Urinary bladder (tissue), 4 donors: ENCODE measurements around the gene FAM236B. TPM values are rescaled to one million over a fixed set of nuclear protein-coding genes. Genes with fewer than 3 reads are reported as not detected.
"Not testable (repeated sequence)": the region's sequence is repeated elsewhere in the genome, so short reads cannot be mapped to it uniquely, and the experiment has no call there.

Experiments
- DNase-seq: peaks from one replicate; pipeline ENCODE4 v3.0.0-alpha.2; 2015; ENCODE audit errors: extremely low spot score
- H3K27ac ChIP-seq: one replicate; pipeline ENCODE4 v1.5.1; 2013; ENCODE audit warnings: low read depth, mild to moderate bottlenecking, moderate library complexity
- H3K36me3 ChIP-seq: one replicate; pipeline ENCODE4 v1.6.1; 2013; ENCODE audit warnings: mild to moderate bottlenecking, moderate library complexity; ENCODE audit not compliant: insufficient read depth
- H3K4me1 ChIP-seq: one replicate; pipeline ENCODE4 v1.6.1; 2013; ENCODE audit warnings: mild to moderate bottlenecking, moderate library complexity; ENCODE audit not compliant: insufficient read depth
- H3K4me3 ChIP-seq: one replicate; pipeline ENCODE4 v1.5.1; 2013; ENCODE audit warnings: low read depth, low read length
- WGBS: extraction: QIAGEN DNeasy Blood & Tissue Kit; methylation state at CpG from one replicate; pipeline ENCODE4 v1.1.7; 2013; 5-methylcytosine and 5-hydroxymethylcytosine counted together
- polyA plus RNA-seq: library from polyadenylated mRNA; stranded (reverse); fragments of 200-250 nt; gene quantifications from one replicate; pipeline ENCODE4 v1.2.3, GENCODE V29; 2013
- total RNA-seq: library from RNA; depleted of rRNA; stranded (reverse); fragments of >200 nt; gene quantifications from one replicate; pipeline ENCODE4 v1.2.3, GENCODE V29; 2014
- donor health status: healthy with polysubstance abuse.
- donor health status: healthy.

FAM236B gene
- total RNA-seq: not detected
- not detected for polyA plus RNA-seq

- not testable (repeated sequence) for DNase-seq, H3K36me3 ChIP-seq, H3K4me1 ChIP-seq, H3K4me3 ChIP-seq, H3K27ac ChIP-seq
- no CpG with 5 or more reads among the region's 15 CpGs for WGBS
These were observed at the start of gene FAM236B for GRCh38 chrX:72782560-72782959. TSS of gene FAM236B (minus strand) at chrX:72782660. CDS start at chrX:72782560, 100 bp downstream.

- H3K4me1 ChIP-seq, H3K4me3 ChIP-seq, H3K36me3 ChIP-seq, H3K27ac ChIP-seq, DNase-seq: not testable (repeated sequence)
- no CpG with 5 or more reads among the region's 13 CpGs for WGBS
These were observed 48.2 kb upstream of the FAM236B start for GRCh38 chrX:72830701-72831100.

- DNase-seq, H3K27ac ChIP-seq, H3K36me3 ChIP-seq: not testable (repeated sequence)
These were observed 25.6 kb upstream of the FAM236B start, which contains the start of gene FAM236D for GRCh38 chrX:72808110-72808509. TSS of gene FAM236D (minus strand) at chrX:72808210. CDS start at chrX:72808110, 100 bp downstream.

GRCh38 chrX:72790390-72790789, 7.9 kb upstream of the FAM236B start:
- H3K36me3 ChIP-seq, DNase-seq, H3K4me3 ChIP-seq, H3K27ac ChIP-seq, H3K4me1 ChIP-seq: not testable (repeated sequence)
- 90% methylated on average over 1 of the region's 3 CpGs for WGBS

More at GRCh38 chrX:72808110-72808509, 25.6 kb upstream of the FAM236B start, which contains the start of gene FAM236D:
- not testable (repeated sequence) for H3K4me1 ChIP-seq, H3K4me3 ChIP-seq
- WGBS: no CpG with 5 or more reads among the region's 13 CpGs

- not testable (repeated sequence) for H3K4me3 ChIP-seq, H3K4me1 ChIP-seq, H3K36me3 ChIP-seq, DNase-seq, H3K27ac ChIP-seq
- no CpG with 5 or more reads among the region's 1 CpG for WGBS
These were observed 5.7 kb upstream of the FAM236B start for GRCh38 chrX:72788142-72788541.

- not testable (repeated sequence) for DNase-seq, H3K27ac ChIP-seq, H3K4me3 ChIP-seq, H3K36me3 ChIP-seq, H3K4me1 ChIP-seq
- no CpG with 5 or more reads among the region's 6 CpGs for WGBS
These were observed 1.5 kb upstream of the FAM236B start for GRCh38 chrX:72783964-72784363.

GRCh38 chrX:72783365-72783936, 991 bp upstream of the FAM236B start:
- no CpG with 5 or more reads among the region's 8 CpGs for WGBS
- H3K4me3 ChIP-seq, H3K27ac ChIP-seq, H3K4me1 ChIP-seq, DNase-seq, H3K36me3 ChIP-seq: not testable (repeated sequence)

- H3K4me3 ChIP-seq, H3K36me3 ChIP-seq, H3K4me1 ChIP-seq, DNase-seq, H3K27ac ChIP-seq: not testable (repeated sequence)
- no CpG with 5 or more reads among the region's 6 CpGs for WGBS
These were observed 4.3 kb downstream of the FAM236B start for GRCh38 chrX:72778146-72778545.

- WGBS: no CpG with 5 or more reads among the region's 15 CpGs
- not testable (repeated sequence) for H3K27ac ChIP-seq, H3K4me3 ChIP-seq, DNase-seq, H3K36me3 ChIP-seq, H3K4me1 ChIP-seq
These were observed 5.0 kb downstream of the FAM236B start for GRCh38 chrX:72777467-72777790.

- H3K27ac ChIP-seq, DNase-seq, H3K4me3 ChIP-seq, H3K4me1 ChIP-seq, H3K36me3 ChIP-seq: not testable (repeated sequence)
- WGBS: no CpG with 5 or more reads among the region's 44 CpGs
These were observed 5.6 kb downstream of the FAM236B start, which contains the start of gene DMRTC1B for GRCh38 chrX:72776653-72777466. TSS of gene DMRTC1B (plus strand) at chrX:72776890. CDS start at chrX:72845136, 68,246 bp downstream.

- not testable (repeated sequence) for H3K36me3 ChIP-seq, H3K4me3 ChIP-seq, DNase-seq, H3K4me1 ChIP-seq, H3K27ac ChIP-seq
- no CpG with 5 or more reads among the region's 9 CpGs for WGBS
These were observed 22.0 kb downstream of the FAM236B start for GRCh38 chrX:72760454-72760853.

- H3K4me1 ChIP-seq, H3K36me3 ChIP-seq, H3K4me3 ChIP-seq, DNase-seq, H3K27ac ChIP-seq: not testable (repeated sequence)
- WGBS: no CpG with 5 or more reads among the region's 3 CpGs
These were observed 33.9 kb downstream of the FAM236B start for GRCh38 chrX:72748545-72748944.

- H3K4me1 ChIP-seq, DNase-seq, H3K4me3 ChIP-seq, H3K36me3 ChIP-seq, H3K27ac ChIP-seq: not testable (repeated sequence)
- no CpG with 5 or more reads among the region's 7 CpGs for WGBS
These were observed 36.9 kb downstream of the FAM236B start for GRCh38 chrX:72745546-72745945.

GRCh38 chrX:72735561-72735960, 46.9 kb downstream of the FAM236B start:
- Histone ChIP-seq H3K27ac (no peak overlapping the region), H3K4me3 (no peak overlapping the region), H3K36me3 (no peaks in the 10 kb centered on the region), H3K4me1 (no peaks in the 10 kb centered on the region)
- 90% methylated on average over 1 of the region's 1 CpG for WGBS
- no peak for DNase-seq
